ENCODE measurements around the gene TCFL5. TPM values are rescaled to one million over a fixed set of nuclear protein-coding genes. Genes with fewer than 3 reads are reported as not detected.

Gene TCFL5
- total and polyA plus RNA-seq, 2 donors (not counting 3 experiments of a cell fraction or from before 2014, with no cell fraction given) = 4.4 to 11.1 TPM

GRCh38 chr20:62819494-62820174, 42.0 kb downstream of the TCFL5 start:
- Histone ChIP-seq H3K4me3 (replicated peaks in 1 of 3; ENCODE audit: insufficient read depth in 1 of 3, low read depth in 1 of 3, low read length in 3 of 3) (no peak overlapping the region), H3K9ac (replicated peaks; ENCODE audit: extremely low read depth, insufficient read depth, low read length) (no peak overlapping the region), H3K4me1 (ENCODE audit: control insufficient read depth, extremely low read depth, insufficient read depth, low read length) (peaks cover 18% of the 10 kb centered on the region), H3K9me1 (replicated peaks; ENCODE audit: control insufficient read depth, extremely low read depth, insufficient read depth, low read length) (no peaks in the 10 kb centered on the region), H3K9me3 (replicated peaks; ENCODE audit: control insufficient read depth, insufficient read depth, low read length) (no peaks in the 10 kb centered on the region), H4K20me1 (replicated peaks; ENCODE audit: control insufficient read depth, extremely low read depth, insufficient read depth, low read length) (no peaks in the 10 kb centered on the region), H2AFZ (ENCODE audit: low read depth, low read length) (no peak overlapping the region), H3K27me3 (ENCODE audit: control insufficient read depth in 2 of 2, insufficient read depth in 2 of 2, low read length in 2 of 2) (peaks cover 12 to 28% of the 10 kb centered on the region in 2 experiments), H3K4me2 (ENCODE audit: insufficient read depth, low read length) (no peak overlapping the region), H3K79me2 (ENCODE audit: control insufficient read depth, insufficient read depth, low read length) (no peaks in the 10 kb centered on the region), H3K27ac (ENCODE audit: insufficient read depth, low read depth, low read length) (no peak overlapping the region), H3K36me3 (ENCODE audit: control insufficient read depth in 2 of 2, extremely low read depth in 1 of 2, insufficient read depth in 2 of 2, low read length in 2 of 2) (no peaks in the 10 kb centered on the region)
- ChIA-PET CTCF (interaction anchor here (0.7 kb wide), 1 partner anchor 12 kb away, joined by 3 read pairs; no protein-coding TSS in a partner anchor), POLR2A (no interaction called here)
- intact Hi-C loops (cut with micrococcal nuclease) (no loop called here), dilution Hi-C loops (cut with MboI; ENCODE audit: extremely low pct_ligation_motif_present, low sequenced_read_pairs) (no loop called here)
- no TSS peak for BruUV-seq (replicated peaks)
- DNase-seq (ENCODE audit: low read depth, low spot score) (peak; percentile 48), FAIRE-seq (peak; percentile 60)
- TF ChIP-seq JUN (IDR thresholded peaks at IDR 0.05; ENCODE audit: borderline replicate concordance, insufficient read depth, insufficient read length, low read depth) (no peak), MAX (IDR thresholded peaks at IDR 0.05; ENCODE audit: insufficient read depth, insufficient read length) (no peak), GATA2 (IDR thresholded peaks at IDR 0.05; ENCODE audit: insufficient read depth, insufficient read length, low read depth, low read length) (no peak), CTCF (IDR thresholded peaks at IDR 0.05; ENCODE audit: extremely low read depth in 1 of 2, insufficient read depth in 1 of 2, low read depth in 1 of 2, low read length in 2 of 2) (no peak), MYC (IDR thresholded peaks at IDR 0.05; ENCODE audit: low read depth, low read length) (no peak), EZH2 (IDR thresholded peaks at IDR 0.05; ENCODE audit: borderline replicate concordance, low read depth, low read length, severe bottlenecking) (no peak), POLR2AphosphoS5 (IDR thresholded peaks at IDR 0.05; ENCODE audit: insufficient read depth, low read depth, low read length) (no peak), FOS (IDR thresholded peaks at IDR 0.05; ENCODE audit: borderline replicate concordance, insufficient read depth, low read length) (no peak), POLR2A (IDR thresholded peaks at IDR 0.05; ENCODE audit: low read depth, low read length) (no peak)

All from endothelial cell of umbilical vein (primary cell).